NK-92 (cell line): ENCODE data around the gene HELZ2.

Source experiments
- DNase-seq: peaks from one replicate; lab custom pipeline; 2025; ENCODE audit not compliant: unreplicated experiment; lab: John Stamatoyannopoulos, UW

Gene HELZ2

DNA sequence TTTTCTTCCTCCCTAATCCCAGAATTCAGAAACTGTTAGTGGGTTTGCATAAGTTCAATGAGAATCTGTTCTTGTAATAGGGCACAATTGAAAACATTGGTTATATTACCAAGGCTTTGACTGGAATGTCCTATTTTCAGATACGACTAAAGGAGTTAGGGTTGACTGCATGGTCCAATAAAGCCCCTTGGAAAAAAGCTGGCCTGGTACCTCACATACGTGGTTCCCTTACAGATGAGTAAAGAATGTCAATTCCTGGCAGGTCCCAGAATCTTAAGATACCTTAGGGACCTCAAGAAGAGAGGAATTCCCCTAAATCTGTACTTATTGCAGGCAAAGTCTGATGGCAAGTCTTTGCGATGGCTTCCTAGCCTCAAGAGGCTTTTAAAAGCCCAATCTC, 48.9 kb downstream of the HELZ2 start:
- no peak for DNase-seq
